Measurements from ENCODE around the gene CD244. TPM values are rescaled to one million over a fixed set of nuclear protein-coding genes. Genes with fewer than 3 reads are reported as not detected.

The CD244 gene
- total RNA-seq, 5 donors from 2014 or later (not counting 1 experiment from before 2014, with no cell fraction given): 1.1 to 12.4 (median 2.9) TPM

GRCh38 chr1:160801836-160802580, 60.7 kb downstream of the CD244 start:
- peaks cover 39 to 40% of the 10 kb centered on the region in 2 experiments for H3K4me1 ChIP-seq (ENCODE audit: control insufficient read depth in 1 of 2, extremely low read depth in 1 of 2, insufficient read depth in 2 of 2, low read length in 2 of 2)
- no peak overlapping the region for H3K4me3 ChIP-seq (ENCODE audit: control insufficient read depth in 1 of 2, extremely low read depth in 1 of 2, low read length in 1 of 2)
- ATAC-seq (replicated peaks in 1 of 4): no peak
- H3K27ac ChIP-seq (ENCODE audit: low read length): no peak overlapping the region
- H3K4me1 Mint-ChIP-seq: peaks cover 73 to 95% (median 87%) of the 10 kb centered on the region in 3 donors
- ChIA-PET CTCF (interaction anchor here (0.8 to 1.6 kb wide), 2 partner anchors 9 to 34 kb away, joined by 4 read pairs; no protein-coding TSS in a partner anchor), POLR2A (interaction anchor here in 1 of 2 donors (0.6 kb wide), 1 partner anchor 86 kb away, joined by 3 read pairs; no protein-coding TSS in a partner anchor)
- H3K4me3 Mint-ChIP-seq: peak overlapping the region; percentile 93 to 99 (median 98)
- H3K9me3 Mint-ChIP-seq: peaks cover 6 to 14% (median 7%) of the 10 kb centered on the region in 3 donors
- H3K36me3 ChIP-seq (ENCODE audit: control insufficient read depth in 2 of 2, extremely low read depth in 1 of 2, insufficient read depth in 1 of 2, low read length in 1 of 2): peaks cover 10 to 45% of the 10 kb centered on the region in 2 donors
- peaks cover 69% of the 10 kb centered on the region for H3K36me3 Mint-ChIP-seq
- WGBS (ENCODE audit: insufficient coverage): 97% methylated on average over 34 of the region's 43 CpGs
- H3K27me3 Mint-ChIP-seq: no peaks in the 10 kb centered on the region
- H3K9me3 ChIP-seq: peaks cover 12% of the 10 kb centered on the region
- no peak for DNase-seq
- H3K27ac Mint-ChIP-seq: peak overlapping the region; percentile 91 to 99
- no peaks in the 10 kb centered on the region for H3K27me3 ChIP-seq (replicated peaks in 1 of 2; ENCODE audit: control insufficient read depth in 2 of 2, extremely low read depth in 1 of 2, insufficient read depth in 2 of 2, low read length in 1 of 2)

DNA sequence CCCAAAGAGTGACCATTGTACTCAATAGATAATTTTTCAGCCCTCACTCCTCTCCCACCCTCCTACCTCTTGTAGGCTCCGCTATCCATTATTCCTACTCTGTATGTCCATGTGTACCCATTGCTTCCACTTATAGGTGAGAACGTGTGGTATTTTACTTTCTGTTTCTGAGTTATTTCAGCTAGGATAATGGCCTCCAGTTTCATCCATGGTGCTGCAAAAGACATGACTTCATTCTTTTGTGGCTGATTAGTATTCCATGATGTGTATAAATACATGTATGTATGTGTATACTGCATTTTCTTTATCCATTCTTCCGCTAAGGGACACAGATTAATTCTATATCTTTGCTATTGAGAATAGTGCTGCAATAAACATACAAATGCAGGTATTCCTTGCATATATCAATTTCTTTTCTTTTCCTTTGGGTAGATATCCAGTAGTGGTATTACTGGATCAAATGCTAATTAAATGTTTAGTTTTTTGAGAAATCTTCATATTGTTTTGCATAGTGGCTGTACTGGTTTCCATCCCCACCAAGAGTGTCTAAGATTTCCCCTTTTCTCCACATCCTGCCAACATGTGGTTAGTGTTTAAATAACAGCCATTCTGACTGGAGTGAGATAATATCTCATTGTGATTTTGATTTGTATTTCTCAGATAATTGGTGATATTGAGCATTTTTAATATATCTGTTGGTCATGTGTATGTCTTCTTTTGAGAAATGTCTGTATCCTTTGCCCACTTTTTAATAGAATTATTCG, 61.9 kb downstream of the CD244 start:
- Mint-ChIP-seq H3K9me3 (peaks cover 0 to 4% (median 0%) of the 10 kb centered on the region in 3 donors), H3K36me3 (peaks cover 59% of the 10 kb centered on the region), H3K4me3 (peak overlapping the region; percentile 93 to 99 (median 98)), H3K4me1 (peaks cover 66 to 91% (median 83%) of the 10 kb centered on the region in 3 donors), H3K27ac (peak overlapping the region; percentile 91 to 99), H3K27me3 (no peaks in the 10 kb centered on the region)
- Histone ChIP-seq H3K27me3 (replicated peaks in 1 of 2; ENCODE audit: control insufficient read depth in 2 of 2, extremely low read depth in 1 of 2, insufficient read depth in 2 of 2, low read length in 1 of 2) (no peaks in the 10 kb centered on the region), H3K27ac (ENCODE audit: low read length) (peak overlapping the region; percentile 93), H3K36me3 (ENCODE audit: control insufficient read depth in 2 of 2, extremely low read depth in 1 of 2, insufficient read depth in 1 of 2, low read length in 1 of 2) (peaks cover 10 to 39% of the 10 kb centered on the region in 2 donors), H3K9me3 (peaks cover 7% of the 10 kb centered on the region), H3K4me1 (ENCODE audit: control insufficient read depth in 1 of 2, extremely low read depth in 1 of 2, insufficient read depth in 2 of 2, low read length in 2 of 2) (peaks cover 39 to 44% of the 10 kb centered on the region in 2 experiments), H3K4me3 (ENCODE audit: control insufficient read depth in 1 of 2, extremely low read depth in 1 of 2, low read length in 1 of 2) (peak overlapping the region; percentile 72 to 92)
- DNase-seq (peak in 1 of 35 experiments; percentile 70), ATAC-seq (replicated peaks in 1 of 4) (peak in 3 of 4 experiments; percentile 34 to 52 (median 45))
- no CpG with 5 or more reads among the region's 4 CpGs for whole genome bisulfite sequencing (ENCODE audit: insufficient coverage)
- ChIA-PET POLR2A (no interaction called here), CTCF (interaction anchor here in 1 of 2 donors (0.5 kb wide), 1 partner anchor 33 kb away, joined by 3 read pairs; no protein-coding TSS in a partner anchor)

DNA sequence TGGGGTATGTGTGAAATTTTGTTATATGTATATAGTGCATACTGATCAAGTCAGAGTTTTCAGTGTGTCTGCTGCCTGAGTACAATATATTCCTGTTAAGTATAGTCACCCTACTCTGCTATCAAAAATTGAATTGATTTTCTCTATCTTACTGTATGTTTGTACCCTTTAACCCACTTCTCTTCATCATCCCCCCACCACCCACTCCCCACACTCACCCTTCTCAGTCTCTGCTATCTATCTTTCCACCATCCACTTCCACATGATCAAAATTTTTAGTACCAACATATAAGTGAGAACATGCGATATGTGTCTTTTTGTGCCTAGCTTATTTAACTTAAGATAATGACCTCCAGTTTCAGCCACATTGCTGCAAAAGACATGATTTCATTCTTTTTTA, 62.5 kb downstream of the CD244 start:
- no peak for DNase-seq
- Mint-ChIP-seq H3K27me3 (no peaks in the 10 kb centered on the region), H3K9me3 (no peaks in the 10 kb centered on the region), H3K27ac (peak overlapping the region; percentile 99), H3K4me1 (peaks cover 66 to 91% (median 83%) of the 10 kb centered on the region in 3 donors), H3K4me3 (peak overlapping the region; percentile 93 to 99 (median 98)), H3K36me3 (peaks cover 52% of the 10 kb centered on the region)
- Histone ChIP-seq H3K27me3 (replicated peaks in 1 of 2; ENCODE audit: control insufficient read depth in 2 of 2, extremely low read depth in 1 of 2, insufficient read depth in 2 of 2, low read length in 1 of 2) (no peaks in the 10 kb centered on the region), H3K4me3 (ENCODE audit: control insufficient read depth in 1 of 2, extremely low read depth in 1 of 2, low read length in 1 of 2) (peak overlapping the region; percentile 72 to 92), H3K27ac (ENCODE audit: low read length) (peak overlapping the region; percentile 93), H3K4me1 (ENCODE audit: control insufficient read depth in 1 of 2, extremely low read depth in 1 of 2, insufficient read depth in 2 of 2, low read length in 2 of 2) (peaks cover 45 to 51% of the 10 kb centered on the region in 2 experiments), H3K36me3 (ENCODE audit: control insufficient read depth in 2 of 2, extremely low read depth in 1 of 2, insufficient read depth in 1 of 2, low read length in 1 of 2) (peaks cover 10 to 36% of the 10 kb centered on the region in 2 donors), H3K9me3 (peaks cover 7% of the 10 kb centered on the region)
- CTCF ChIA-PET: interaction anchor here in 1 of 2 donors (2.7 kb wide), 1 partner anchor 32 kb away, joined by 11 read pairs; no protein-coding TSS in a partner anchor
- WGBS (ENCODE audit: insufficient coverage): no CpG with 5 or more reads among the region's 1 CpG
- no peak for ATAC-seq (replicated peaks in 1 of 4)
- POLR2A ChIA-PET: interaction anchor here in 1 of 2 donors (0.6 kb wide), 1 partner anchor 92 kb away, joined by 3 read pairs; no protein-coding TSS in a partner anchor

- peak overlapping the region; percentile 93 for H3K27ac ChIP-seq (ENCODE audit: low read length)
- ATAC-seq (replicated peaks in 1 of 4) (no peak), DNase-seq (no peak)
- WGBS (ENCODE audit: insufficient coverage): 57% methylated on average over 4 of the region's 5 CpGs
- peaks cover 45 to 55% of the 10 kb centered on the region in 2 experiments for H3K4me1 ChIP-seq (ENCODE audit: control insufficient read depth in 1 of 2, extremely low read depth in 1 of 2, insufficient read depth in 2 of 2, low read length in 2 of 2)
- H3K36me3 ChIP-seq (ENCODE audit: control insufficient read depth in 2 of 2, extremely low read depth in 1 of 2, insufficient read depth in 1 of 2, low read length in 1 of 2): peaks cover 10 to 36% of the 10 kb centered on the region in 2 donors
- ChIA-PET CTCF (interaction anchor here (1.7 to 2.7 kb wide), 2 partner anchors 31 kb away, joined by 10 to 11 read pairs; no protein-coding TSS in a partner anchor), POLR2A (interaction anchor here in 1 of 2 donors (0.6 kb wide), 1 partner anchor 91 kb away, joined by 3 read pairs; no protein-coding TSS in a partner anchor)
- H3K4me3 Mint-ChIP-seq: peak overlapping the region; percentile 93 to 99 (median 98)
- peak overlapping the region; percentile 72 to 92 for H3K4me3 ChIP-seq (ENCODE audit: control insufficient read depth in 1 of 2, extremely low read depth in 1 of 2, low read length in 1 of 2)
- peaks cover 7% of the 10 kb centered on the region for H3K9me3 ChIP-seq
- H3K27ac Mint-ChIP-seq: peak overlapping the region; percentile 99
- H3K9me3 Mint-ChIP-seq: no peaks in the 10 kb centered on the region
- H3K27me3 Mint-ChIP-seq: no peaks in the 10 kb centered on the region
- no peaks in the 10 kb centered on the region for H3K27me3 ChIP-seq (replicated peaks in 1 of 2; ENCODE audit: control insufficient read depth in 2 of 2, extremely low read depth in 1 of 2, insufficient read depth in 2 of 2, low read length in 1 of 2)
- H3K36me3 Mint-ChIP-seq: peaks cover 47% of the 10 kb centered on the region
- H3K4me1 Mint-ChIP-seq: peaks cover 66 to 91% (median 82%) of the 10 kb centered on the region in 3 donors
These were observed 63.0 kb downstream of the CD244 start for GRCh38 chr1:160799641-160800040.

GRCh38 chr1:160798439-160798838, 64.2 kb downstream of the CD244 start:
- H3K4me3 Mint-ChIP-seq: peak overlapping the region; percentile 93 to 99 (median 98)
- no peaks in the 10 kb centered on the region for H3K9me3 Mint-ChIP-seq
- Histone ChIP-seq H3K36me3 (ENCODE audit: control insufficient read depth in 2 of 2, extremely low read depth in 1 of 2, insufficient read depth in 1 of 2, low read length in 1 of 2) (peaks cover 6 to 33% of the 10 kb centered on the region in 2 donors), H3K27me3 (replicated peaks in 1 of 2; ENCODE audit: control insufficient read depth in 2 of 2, extremely low read depth in 1 of 2, insufficient read depth in 2 of 2, low read length in 1 of 2) (no peaks in the 10 kb centered on the region), H3K4me1 (ENCODE audit: control insufficient read depth in 1 of 2, extremely low read depth in 1 of 2, insufficient read depth in 2 of 2, low read length in 2 of 2) (peaks cover 45 to 51% of the 10 kb centered on the region in 2 experiments), H3K27ac (ENCODE audit: low read length) (peak overlapping the region; percentile 93), H3K9me3 (no peaks in the 10 kb centered on the region), H3K4me3 (ENCODE audit: control insufficient read depth in 1 of 2, extremely low read depth in 1 of 2, low read length in 1 of 2) (peak overlapping the region; percentile 72 to 92)
- no peak for ATAC-seq (replicated peaks in 1 of 4)
- peaks cover 61 to 86% (median 77%) of the 10 kb centered on the region in 3 donors for H3K4me1 Mint-ChIP-seq
- no peaks in the 10 kb centered on the region for H3K27me3 Mint-ChIP-seq
- peaks cover 35% of the 10 kb centered on the region for H3K36me3 Mint-ChIP-seq
- POLR2A ChIA-PET: interaction anchor here (0.6 to 1.6 kb wide), 4 partner anchors 8 to 21 kb away, joined by 3 to 6 read pairs (median 3); no protein-coding TSS in a partner anchor
- DNase-seq: no peak
- WGBS (ENCODE audit: insufficient coverage): 60% methylated on average over 1 of the region's 2 CpGs
- CTCF ChIA-PET: interaction anchor here (0.6 to 3.9 kb wide), 15 partner anchors 8 to 492 kb away, joined by 3 to 19 read pairs (median 4); partner anchors contain the start of gene ITLN2 (in 1 of the 2)
- peak overlapping the region; percentile 99 for H3K27ac Mint-ChIP-seq

Data from T-cell (primary cell).